ENCODE measurements around the gene KIR2DL1. TPM values are rescaled to one million over a fixed set of nuclear protein-coding genes. Genes with fewer than 3 reads are reported as not detected.
"Not testable (repeated sequence)": the region's sequence is repeated elsewhere in the genome, so short reads cannot be mapped to it uniquely, and the experiment has no call there.

KIR2DL1 gene
- total RNA-seq, 1 donor from 2014 or later, result 0.58 TPM

DNA sequence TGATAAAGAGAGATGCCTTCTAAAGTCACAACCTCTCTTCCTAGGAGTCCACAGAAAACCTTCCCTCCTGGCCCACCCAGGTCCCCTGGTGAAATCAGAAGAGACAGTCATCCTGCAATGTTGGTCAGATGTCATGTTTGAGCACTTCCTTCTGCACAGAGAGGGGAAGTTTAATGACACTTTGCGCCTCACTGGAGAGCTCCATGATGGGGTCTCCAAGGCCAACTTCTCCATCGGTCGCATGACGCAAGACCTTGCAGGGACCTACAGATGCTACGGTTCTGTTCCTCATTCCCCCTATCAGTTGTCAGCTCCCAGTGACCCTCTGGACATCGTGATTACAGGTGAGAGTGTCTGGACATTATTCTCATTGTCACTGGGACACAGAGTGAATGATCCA, 18.6 kb downstream of the KIR2DL1 start:
- DNase-seq, result not testable (repeated sequence)

DNA sequence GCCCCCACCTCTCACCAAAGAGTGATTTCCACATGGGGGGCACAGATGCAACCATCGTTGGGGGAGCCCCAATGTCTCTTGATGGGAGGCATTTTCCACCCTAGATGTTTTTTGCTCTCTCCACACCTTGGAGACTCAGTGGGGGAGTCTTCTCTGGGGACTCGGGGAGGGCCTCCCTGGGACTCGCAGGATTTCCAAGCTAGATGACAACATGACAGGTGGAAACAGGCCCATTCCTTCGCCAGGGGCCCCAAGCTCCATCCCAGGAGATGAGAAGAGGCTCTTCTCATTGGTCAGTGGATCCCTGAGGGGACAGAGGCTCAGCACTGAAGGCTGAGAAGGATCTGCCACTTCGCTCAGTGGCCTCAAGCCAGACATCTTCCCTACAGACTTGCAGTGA, 21.1 kb downstream of the KIR2DL1 start:
- H3K4me3 ChIP-seq, result no peak overlapping the region
- no peak for DNase-seq
- no peaks in the 10 kb centered on the region for H3K9me3 ChIP-seq
- H3K4me1 ChIP-seq, result no peaks in the 10 kb centered on the region
- peaks cover 3% of the 10 kb centered on the region for H3K27me3 ChIP-seq
- no peak for ATAC-seq
- H3K27ac ChIP-seq, result no peak overlapping the region
- no peaks in the 10 kb centered on the region for H3K36me3 ChIP-seq
- intact Hi-C loops (cut with DNase I), result no loop called here
- TF ChIP-seq, protein P1, sequence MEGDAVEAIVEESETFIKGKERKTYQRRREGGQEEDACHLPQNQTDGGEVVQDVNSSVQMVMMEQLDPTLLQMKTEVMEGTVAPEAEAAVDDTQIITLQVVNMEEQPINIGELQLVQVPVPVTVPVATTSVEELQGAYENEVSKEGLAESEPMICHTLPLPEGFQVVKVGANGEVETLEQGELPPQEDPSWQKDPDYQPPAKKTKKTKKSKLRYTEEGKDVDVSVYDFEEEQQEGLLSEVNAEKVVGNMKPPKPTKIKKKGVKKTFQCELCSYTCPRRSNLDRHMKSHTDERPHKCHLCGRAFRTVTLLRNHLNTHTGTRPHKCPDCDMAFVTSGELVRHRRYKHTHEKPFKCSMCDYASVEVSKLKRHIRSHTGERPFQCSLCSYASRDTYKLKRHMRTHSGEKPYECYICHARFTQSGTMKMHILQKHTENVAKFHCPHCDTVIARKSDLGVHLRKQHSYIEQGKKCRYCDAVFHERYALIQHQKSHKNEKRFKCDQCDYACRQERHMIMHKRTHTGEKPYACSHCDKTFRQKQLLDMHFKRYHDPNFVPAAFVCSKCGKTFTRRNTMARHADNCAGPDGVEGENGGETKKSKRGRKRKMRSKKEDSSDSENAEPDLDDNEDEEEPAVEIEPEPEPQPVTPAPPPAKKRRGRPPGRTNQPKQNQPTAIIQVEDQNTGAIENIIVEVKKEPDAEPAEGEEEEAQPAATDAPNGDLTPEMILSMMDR (IDR thresholded peaks at IDR 0.05), result no peak

More for the DNA sequence above, 18.6 kb downstream of the KIR2DL1 start:
- H3K9me3 ChIP-seq; H3K36me3 ChIP-seq; H3K27ac ChIP-seq; H3K4me1 ChIP-seq; H3K4me3 ChIP-seq; ATAC-seq; intact Hi-C loops (cut with DNase I); H3K27me3 ChIP-seq: not testable (repeated sequence)

DNA sequence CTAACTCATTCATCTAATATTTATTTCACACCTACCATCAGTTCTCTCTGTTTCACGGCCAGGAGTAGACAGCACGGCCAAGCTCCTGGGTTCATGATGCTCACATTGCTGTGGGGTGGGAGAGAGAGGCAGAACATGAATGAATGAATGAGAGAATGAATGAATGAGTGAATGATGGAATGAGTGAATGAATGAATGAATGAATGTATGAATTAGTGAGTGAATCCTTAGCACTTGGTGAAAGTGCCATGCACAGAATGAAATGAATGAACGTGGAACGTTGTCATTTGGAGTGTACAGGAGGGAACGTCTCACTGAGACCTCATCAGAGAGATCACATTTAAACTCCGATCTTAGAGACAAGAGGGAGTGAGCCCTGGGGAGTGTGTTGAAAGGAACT, 21.9 kb downstream of the KIR2DL1 start:
- DNase-seq, result no peak

DNA sequence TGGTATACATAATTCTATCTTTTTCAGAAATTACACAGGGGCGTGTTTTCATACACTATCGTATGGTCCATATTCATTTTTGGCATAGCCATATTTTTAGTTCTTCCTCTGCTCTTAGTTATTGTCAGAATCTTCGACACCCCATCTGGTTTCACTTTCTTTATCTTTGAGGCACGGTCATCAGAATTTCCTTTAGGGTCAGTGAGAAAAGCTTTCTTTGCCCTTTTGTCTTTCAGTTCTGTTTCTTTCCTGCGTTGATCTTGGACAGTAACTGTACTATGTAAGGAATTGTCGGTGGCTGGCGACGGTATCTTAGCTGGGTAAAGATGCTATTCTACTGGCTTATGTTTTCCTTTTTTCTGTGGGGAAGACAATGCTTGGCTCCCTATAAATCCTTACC, 23.2 kb downstream of the KIR2DL1 start:
- no peak overlapping the region for H3K27ac ChIP-seq
- no peaks in the 10 kb centered on the region for H3K36me3 ChIP-seq
- TF ChIP-seq, protein P1 (IDR thresholded peaks at IDR 0.05), result no peak
- peak overlapping the region; percentile 32 for H3K4me3 ChIP-seq
- no peaks in the 10 kb centered on the region for H3K4me1 ChIP-seq
- H3K27me3 ChIP-seq, result peaks cover 3% of the 10 kb centered on the region
- ATAC-seq (no peak), DNase-seq (no peak)
- intact Hi-C loops (cut with DNase I), result no loop called here
- no peaks in the 10 kb centered on the region for H3K9me3 ChIP-seq

More for the DNA sequence above, 21.9 kb downstream of the KIR2DL1 start:
- TF ChIP-seq, protein P1 (IDR thresholded peaks at IDR 0.05), result no peak
- no peaks in the 10 kb centered on the region for H3K27me3 ChIP-seq
- no peaks in the 10 kb centered on the region for H3K4me1 ChIP-seq
- H3K4me3 ChIP-seq, result no peak overlapping the region
- no peak overlapping the region for H3K27ac ChIP-seq
- intact Hi-C loops (cut with DNase I), result no loop called here
- no peaks in the 10 kb centered on the region for H3K9me3 ChIP-seq
- H3K36me3 ChIP-seq, result no peaks in the 10 kb centered on the region
- no peak for ATAC-seq

DNA sequence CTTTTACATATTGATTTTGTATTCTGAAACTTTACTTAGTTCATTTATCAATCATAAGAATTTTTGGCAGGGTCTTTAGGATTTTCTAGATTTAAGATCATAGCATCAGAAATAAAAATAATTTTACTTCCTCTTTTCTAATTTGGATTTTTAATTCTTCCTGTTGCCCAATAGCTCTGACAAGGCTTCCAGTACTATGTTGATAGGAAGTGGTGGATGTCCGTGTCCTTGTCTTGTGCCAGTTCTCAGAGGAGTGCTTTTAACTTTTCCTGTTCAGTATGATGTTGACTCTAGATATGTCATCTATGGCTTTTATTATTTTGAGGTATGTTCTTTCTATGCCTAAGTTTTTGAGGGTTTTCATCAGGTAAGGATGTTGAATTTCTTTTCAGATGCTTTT, 26.2 kb downstream of the KIR2DL1 start:
- TF ChIP-seq, protein P1 (IDR thresholded peaks at IDR 0.05), result no peak
- intact Hi-C loops (cut with DNase I), result no loop called here
- H3K27me3 ChIP-seq, result peaks cover 5% of the 10 kb centered on the region
- H3K27ac ChIP-seq, result no peak overlapping the region
- H3K4me3 ChIP-seq, result no peak overlapping the region
- H3K36me3 ChIP-seq, result no peaks in the 10 kb centered on the region
- DNase-seq (no peak), ATAC-seq (no peak)
- H3K9me3 ChIP-seq, result no peaks in the 10 kb centered on the region
- no peaks in the 10 kb centered on the region for H3K4me1 ChIP-seq

DNA sequence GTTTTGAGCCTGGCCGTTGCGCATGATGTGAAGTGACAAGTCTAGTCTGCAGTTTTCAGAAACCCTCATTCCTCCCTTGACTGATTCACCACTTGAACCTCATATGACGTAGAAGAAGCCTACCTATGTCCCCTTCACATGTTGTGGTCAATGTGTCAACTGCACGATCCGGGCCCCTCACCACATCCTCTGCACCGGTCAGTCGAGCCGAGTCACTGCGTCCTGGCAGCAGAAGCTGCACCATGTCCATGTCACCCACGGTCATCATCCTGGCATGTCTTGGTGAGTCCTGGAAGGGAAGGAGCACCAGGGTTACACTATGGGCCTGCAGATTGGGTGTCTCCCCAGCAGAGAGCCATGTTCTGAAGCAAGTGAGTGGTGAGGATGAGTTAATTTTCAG, 33.8 kb downstream of the KIR2DL1 start, which contains the start of gene KIR2DL4:
Gene KIR2DL4 (plus strand): TSS at position 201 of the 400 bp plus-strand sequence. CDS start 42 bp downstream, at position 243.
- DNase-seq (no peak), ATAC-seq (peak; percentile 24)
- H3K9me3 ChIP-seq, result no peaks in the 10 kb centered on the region
- H3K4me3 ChIP-seq, result no peak within 1 kb of the TSS
- intact Hi-C loops (cut with DNase I), result no loop called here
- H3K27ac ChIP-seq, result no peak within 1 kb of the TSS
- no peaks in the 10 kb centered on the region for H3K27me3 ChIP-seq
- H3K4me1 ChIP-seq, result no peaks in the 10 kb centered on the region
- TF ChIP-seq, protein P1 (IDR thresholded peaks at IDR 0.05), result no peak
- H3K36me3 ChIP-seq, result no peaks in the 10 kb centered on the region

Measured in upper lobe of right lung (tissue), 1 donor.